GM12878 (cell line): ENCODE results near the gene ACTG1. TPM values are rescaled to one million over a fixed set of nuclear protein-coding genes. Genes with fewer than 3 reads are reported as not detected.

ENCODE experiments used
- BHLHE40 ChIP-seq, 2 experiments: fragments of 450-650 bp in 1 of 2; IDR thresholded peaks; 2 replicates each; pipeline ENCODE4 v1.6.1; 2011 to 2017; ENCODE audit warnings: low read depth in 2 of 2, borderline replicate concordance in 1 of 2, improper control_type of control experiment in 1 of 2, low read length in 1 of 2, mild to moderate bottlenecking in 1 of 2
- CBFB ChIP-seq: IDR thresholded peaks from 2 replicates; pipeline ENCODE4 v1.6.1; 2016; ENCODE audit warnings: antibody characterized with exemption, low read depth
- CBX3 ChIP-seq: fragments of 200-600 bp; sonication (generic); IDR thresholded peaks from 2 replicates; pipeline ENCODE4 v1.6.1; 2016; ENCODE audit warnings: low read depth, borderline replicate concordance
- CBX5 ChIP-seq: sonication (generic); IDR thresholded peaks from 2 replicates; pipeline ENCODE4 v1.6.1; 2016; ENCODE audit warnings: low read depth, moderate library complexity, mild to moderate bottlenecking, inconsistent platforms
- E2F8 ChIP-seq: fragments of 450-650 bp; IDR thresholded peaks from 2 replicates; pipeline ENCODE4 v1.6.1; 2018; ENCODE audit warnings: mild to moderate bottlenecking, low read depth, moderate library complexity; ENCODE audit not compliant: partially characterized antibody
- ESRRA ChIP-seq: IDR thresholded peaks from 2 replicates; pipeline ENCODE4 v1.6.1; 2012; ENCODE audit warnings: mild to moderate bottlenecking, low read length, improper control_type of control experiment
- FOXM1 ChIP-seq: IDR thresholded peaks from 2 replicates; pipeline ENCODE4 v1.6.1; 2012; ENCODE audit warnings: low read depth, mild to moderate bottlenecking, inconsistent platforms, low read length, moderate library complexity
- GATAD2B ChIP-seq: fragments of 450-650 bp; conservative IDR thresholded peaks from 2 replicates; pipeline ENCODE4 v1.6.1; 2017; ENCODE audit warnings: low read depth, mild to moderate bottlenecking, moderate library complexity
- LARP7 ChIP-seq: fragments of 450-650 bp; IDR thresholded peaks from 2 replicates; pipeline ENCODE4 v1.6.1; 2017; ENCODE audit warnings: mild to moderate bottlenecking
- MAX ChIP-seq: IDR thresholded peaks from 2 replicates; pipeline ENCODE4 v1.6.1; 2012; ENCODE audit warnings: low read depth, low read length, improper control_type of control experiment
- MEF2B ChIP-seq: fragments of 450-650 bp; IDR thresholded peaks from 2 replicates; pipeline ENCODE4 v1.6.1; 2018; ENCODE audit warnings: mild to moderate bottlenecking, moderate library complexity; ENCODE audit not compliant: partially characterized antibody, poor library complexity, severe bottlenecking
- MYB ChIP-seq: fragments of 150-350 bp; IDR thresholded peaks from 2 replicates; pipeline ENCODE4 v1.6.1; 2014; ENCODE audit warnings: mild to moderate bottlenecking, low read depth, low read length, borderline replicate concordance
- NBN ChIP-seq: fragments of 450-650 bp; IDR thresholded peaks from 2 replicates; pipeline ENCODE4 v1.6.1; 2016
- NRF1 ChIP-seq: conservative IDR thresholded peaks from 2 replicates; pipeline ENCODE4 v1.6.1; 2011; ENCODE audit warnings: mild to moderate bottlenecking, low read depth, low read length, improper control_type of control experiment
- PBX3 ChIP-seq: IDR thresholded peaks from 2 replicates; pipeline ENCODE4 v1.6.1; 2011; ENCODE audit warnings: mild to moderate bottlenecking, low read depth, low read length, moderate library complexity; ENCODE audit not compliant: insufficient replicate concordance
- POLR2AphosphoS5 ChIP-seq: IDR thresholded peaks from 2 replicates; pipeline ENCODE4 v1.6.1; 2011; ENCODE audit warnings: mild to moderate bottlenecking, low read length, inconsistent platforms
- POU2F2 ChIP-seq: IDR thresholded peaks from 3 replicates; pipeline ENCODE4 v1.6.1; 2011; ENCODE audit warnings: low read depth, mild to moderate bottlenecking, low read length, borderline replicate concordance
- TCF3 ChIP-seq: IDR thresholded peaks from 2 replicates; pipeline ENCODE4 v1.6.1; 2012; ENCODE audit warnings: low read depth, mild to moderate bottlenecking, low read length, borderline replicate concordance; ENCODE audit not compliant: insufficient read depth
- polyA plus RNA-seq, 11 experiments: library from polyadenylated mRNA; depleted of rRNA in 4 of 11; unstranded in 6 of 11; stranded (reverse) in 5 of 11; fragments of >200 nt; fragmentation: Nextera tagmentation in 4 of 11; fragmentation: Illumina TruSeq in 1 of 11; extraction: Ambion mirVana in 4 of 11; extraction: Trizol in 1 of 11; gene quantifications; 1 replicate in 1 of 11; 2 replicates in 10 of 11; pipeline versions ENCODE4 v1.2.1 to v1.2.3, GENCODE V29; 2011 to 2016; ENCODE audit warnings: inconsistent platforms in 2 of 11, missing spikeins in 2 of 11, low read depth in 1 of 11
- total RNA-seq, 4 experiments: library from RNA; depleted of rRNA in 3 of 4; stranded (reverse); fragments of >200 nt in 3 of 4; fragmentation: Illumina TruSeq in 1 of 4; extraction: Trizol in 1 of 4; gene quantifications; 2 replicates each; pipeline versions ENCODE4 v1.2.1 to v1.2.3, GENCODE V29; 2013 to 2021
- TF ChIP-seq, protein P1 (sequence below): fragments of 450-650 bp; IDR thresholded peaks from 2 replicates; pipeline ENCODE4 v1.6.1; 2017; ENCODE audit warnings: low read depth, mild to moderate bottlenecking, moderate library complexity
- TF ChIP-seq, protein P2 (sequence below): fragments of 450-650 bp; formaldehyde crosslinking; IDR thresholded peaks from 2 replicates; pipeline ENCODE4 v1.4.0; 2022; ENCODE audit warnings: mild to moderate bottlenecking, moderate library complexity

The ACTG1 gene
- total and polyA plus RNA-seq, 10 of the 15 experiments (the other 5 are each of a cell fraction or from before 2014, with no cell fraction given), result 810 to 6,105 (median 3,650) TPM

GRCh38 chr17:81513753-81514488 is 1.3 kb upstream of the ACTG1 start (continued):
- TF ChIP-seq ESRRA (no peak), LARP7 (peak; percentile 43; the same call in 1 of the 2 replicates), CBX5 (no peak), NBN (peak; percentile 2; the same call in 1 of the 2 replicates), CBFB (no peak), TCF3 (no peak), E2F8 (no peak), MEF2B (peak; percentile 36), NRF1 (no peak), POLR2AphosphoS5 (no peak; the same call in none of the 2 replicates), PBX3 (peak; percentile 1), GATAD2B (peak; percentile 27; the same call in 1 of the 2 replicates), CBX3 (no peak), POU2F2 (no peak; the same call in 2 of the 3 replicates), FOXM1 (no peak), BHLHE40 (IDR thresholded peaks at IDR 0.05; ENCODE audit: borderline replicate concordance in 1 of 2, low read depth in 2 of 2, low read length in 1 of 2) (peak in 1 of 2 experiments; percentile 45; a peak in 1 of 4 replicates), MAX (peak; percentile 26; the same call in 1 of the 2 replicates), MYB (no peak)
- TF ChIP-seq, protein P1, sequence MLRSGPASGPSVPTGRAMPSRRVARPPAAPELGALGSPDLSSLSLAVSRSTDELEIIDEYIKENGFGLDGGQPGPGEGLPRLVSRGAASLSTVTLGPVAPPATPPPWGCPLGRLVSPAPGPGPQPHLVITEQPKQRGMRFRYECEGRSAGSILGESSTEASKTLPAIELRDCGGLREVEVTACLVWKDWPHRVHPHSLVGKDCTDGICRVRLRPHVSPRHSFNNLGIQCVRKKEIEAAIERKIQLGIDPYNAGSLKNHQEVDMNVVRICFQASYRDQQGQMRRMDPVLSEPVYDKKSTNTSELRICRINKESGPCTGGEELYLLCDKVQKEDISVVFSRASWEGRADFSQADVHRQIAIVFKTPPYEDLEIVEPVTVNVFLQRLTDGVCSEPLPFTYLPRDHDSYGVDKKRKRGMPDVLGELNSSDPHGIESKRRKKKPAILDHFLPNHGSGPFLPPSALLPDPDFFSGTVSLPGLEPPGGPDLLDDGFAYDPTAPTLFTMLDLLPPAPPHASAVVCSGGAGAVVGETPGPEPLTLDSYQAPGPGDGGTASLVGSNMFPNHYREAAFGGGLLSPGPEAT, result no peak
- TF ChIP-seq, protein P2, sequence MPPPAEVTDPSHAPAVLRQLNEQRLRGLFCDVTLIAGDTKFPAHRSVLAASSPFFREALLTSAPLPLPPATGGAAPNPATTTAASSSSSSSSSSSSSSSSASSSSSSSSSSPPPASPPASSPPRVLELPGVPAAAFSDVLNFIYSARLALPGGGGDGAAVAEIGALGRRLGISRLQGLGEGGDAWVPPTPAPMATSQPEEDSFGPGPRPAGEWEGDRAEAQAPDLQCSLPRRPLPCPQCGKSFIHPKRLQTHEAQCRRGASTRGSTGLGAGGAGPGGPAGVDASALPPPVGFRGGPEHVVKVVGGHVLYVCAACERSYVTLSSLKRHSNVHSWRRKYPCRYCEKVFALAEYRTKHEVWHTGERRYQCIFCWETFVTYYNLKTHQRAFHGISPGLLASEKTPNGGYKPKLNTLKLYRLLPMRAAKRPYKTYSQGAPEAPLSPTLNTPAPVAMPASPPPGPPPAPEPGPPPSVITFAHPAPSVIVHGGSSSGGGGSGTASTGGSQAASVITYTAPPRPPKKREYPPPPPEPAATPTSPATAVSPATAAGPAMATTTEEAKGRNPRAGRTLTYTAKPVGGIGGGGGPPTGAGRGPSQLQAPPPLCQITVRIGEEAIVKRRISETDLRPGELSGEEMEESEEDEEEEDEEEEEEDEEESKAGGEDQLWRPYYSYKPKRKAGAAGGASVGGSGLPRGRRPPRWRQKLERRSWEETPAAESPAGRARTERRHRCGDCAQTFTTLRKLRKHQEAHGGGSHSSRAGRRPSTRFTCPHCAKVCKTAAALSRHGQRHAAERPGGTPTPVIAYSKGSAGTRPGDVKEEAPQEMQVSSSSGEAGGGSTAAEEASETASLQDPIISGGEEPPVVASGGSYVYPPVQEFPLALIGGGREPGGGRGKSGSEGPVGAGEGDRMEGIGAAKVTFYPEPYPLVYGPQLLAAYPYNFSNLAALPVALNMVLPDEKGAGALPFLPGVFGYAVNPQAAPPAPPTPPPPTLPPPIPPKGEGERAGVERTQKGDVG (CRISPR knock-in tag), result no peak
